ENCODE data around the gene CD38. TPM values are rescaled to one million over a fixed set of nuclear protein-coding genes. Genes with fewer than 3 reads are reported as not detected.

Gene CD38
- total and polyA plus RNA-seq, 12 donors = 1.7 to 18.4 (median 11.2) TPM

- Histone ChIP-seq H3K9me3 (replicated peaks in 1 of 3) (no peaks in the 10 kb centered on the region), H3K27ac (no peak overlapping the region), H3K36me3 (replicated peaks in 1 of 2) (no peaks in the 10 kb centered on the region), H3K27me3 (no peaks in the 10 kb centered on the region), H3K4me1 (replicated peaks in 1 of 2) (no peaks in the 10 kb centered on the region), H3K4me3 (no peak overlapping the region)
- intact Hi-C loops (cut with DNase I) = no loop called here
- no peak for DNase-seq
- TF ChIP-seq POLR2A (IDR thresholded peaks at IDR 0.05) (no peak), CTCF (IDR thresholded peaks at IDR 0.05) (no peak)
- WGBS, 4 donors = 41 to 47% (median 45%) methylated on average over 2 of the region's 2 CpGs
These were observed 14.8 kb downstream of the CD38 start for GRCh38 chr4:15792974-15793373.

- Histone ChIP-seq H3K27ac (no peak overlapping the region), H3K27me3 (no peaks in the 10 kb centered on the region), H3K36me3 (replicated peaks in 1 of 2) (no peaks in the 10 kb centered on the region), H3K9me3 (replicated peaks in 1 of 3) (no peaks in the 10 kb centered on the region), H3K4me3 (no peak overlapping the region), H3K4me1 (replicated peaks in 1 of 2) (no peaks in the 10 kb centered on the region)
- TF ChIP-seq POLR2A (IDR thresholded peaks at IDR 0.05) = no peak
- TF ChIP-seq CTCF (IDR thresholded peaks at IDR 0.05) = no peak
- 54 to 79% (median 73%) methylated on average over 3 of the region's 3 CpGs for WGBS, 4 donors
- DNase-seq = no peak
- intact Hi-C loops (cut with DNase I) = no loop called here
These were observed 15.6 kb downstream of the CD38 start for GRCh38 chr4:15793506-15794363.

DNA sequence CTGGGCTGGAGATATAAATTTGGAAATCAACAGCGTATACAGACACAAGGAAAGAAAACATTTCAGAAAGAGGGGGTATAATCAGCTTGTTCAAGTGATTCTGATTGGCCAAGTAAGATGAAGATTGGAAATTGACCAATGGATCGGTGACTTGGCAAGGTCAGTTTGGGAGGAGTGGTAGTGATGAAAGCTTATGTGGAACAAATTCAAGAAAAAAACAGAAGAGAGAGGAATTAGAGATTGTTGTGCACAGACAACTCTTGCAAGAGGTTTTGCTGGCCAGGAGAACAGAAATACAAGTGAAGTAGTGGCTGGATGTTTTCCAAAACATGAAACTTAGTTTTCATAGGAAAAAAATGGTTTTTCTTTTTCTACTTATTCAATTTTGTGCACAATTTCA is 16.3 kb downstream of the CD38 start:
- DNase-seq = no peak
- H3K36me3 ChIP-seq (replicated peaks in 1 of 2) = no peaks in the 10 kb centered on the region
- no peak for TF ChIP-seq CTCF (IDR thresholded peaks at IDR 0.05)
- no peak for TF ChIP-seq POLR2A (IDR thresholded peaks at IDR 0.05)
- H3K27ac ChIP-seq = no peak overlapping the region
- no peaks in the 10 kb centered on the region for H3K27me3 ChIP-seq
- no peaks in the 10 kb centered on the region for H3K4me1 ChIP-seq (replicated peaks in 1 of 2)
- WGBS, 4 donors = 79 to 86% (median 82%) methylated on average over 2 of the region's 2 CpGs
- H3K9me3 ChIP-seq (replicated peaks in 1 of 3) = no peaks in the 10 kb centered on the region
- H3K4me3 ChIP-seq = no peak overlapping the region
- intact Hi-C loops (cut with DNase I) = no loop called here

DNA sequence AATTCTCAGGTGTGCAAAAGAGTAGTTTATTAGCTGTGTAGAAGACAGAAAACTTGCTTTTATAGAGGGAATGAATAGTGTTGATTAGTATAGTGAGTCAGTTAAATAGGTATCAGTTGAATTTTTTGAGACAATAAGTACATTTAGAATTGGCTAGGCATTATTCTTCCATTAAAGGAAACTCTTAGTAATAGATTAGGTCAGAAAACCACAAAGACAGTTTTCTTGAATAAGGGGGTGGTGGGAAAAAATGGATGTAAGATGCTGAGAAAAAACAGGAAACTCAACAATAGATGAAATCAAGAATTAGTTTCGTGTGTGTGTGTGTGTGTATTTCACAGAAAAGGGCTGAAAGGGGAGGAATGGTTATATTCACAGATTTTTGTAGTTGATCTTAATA is 16.8 kb downstream of the CD38 start:
- H3K27ac ChIP-seq = no peak overlapping the region
- H3K36me3 ChIP-seq (replicated peaks in 1 of 2) = no peaks in the 10 kb centered on the region
- intact Hi-C loops (cut with DNase I) = no loop called here
- no peak overlapping the region for H3K4me3 ChIP-seq
- H3K9me3 ChIP-seq (replicated peaks in 1 of 3) = no peaks in the 10 kb centered on the region
- DNase-seq = no peak
- no peaks in the 10 kb centered on the region for H3K27me3 ChIP-seq
- TF ChIP-seq POLR2A (IDR thresholded peaks at IDR 0.05) (no peak), CTCF (IDR thresholded peaks at IDR 0.05) (no peak)
- 48 to 57% (median 56%) methylated on average over 1 of the region's 1 CpG for WGBS, 4 donors
- H3K4me1 ChIP-seq (replicated peaks in 1 of 2) = no peaks in the 10 kb centered on the region

Data from adrenal gland (tissue), 12 donors.